Measurements from ENCODE around the gene IRF3. TPM values are rescaled to one million over a fixed set of nuclear protein-coding genes. Genes with fewer than 3 reads are reported as not detected.

The IRF3 gene
- total RNA-seq, 1 donor from 2014 or later: 73.8 TPM

GRCh38 chr19:49615861-49616260 is 49.8 kb downstream of the IRF3 start:
- no peak for DNase-seq (ENCODE audit: low read depth)
- no peak for TF ChIP-seq CTCF (conservative IDR thresholded peaks at IDR 0.05; ENCODE audit: low read depth, low read length)
- no peak overlapping the region for H3K4me3 ChIP-seq (ENCODE audit: low read depth, low read length)

GRCh38 chr19:49614096-49614833 is 51.4 kb downstream of the IRF3 start:
- H3K4me3 ChIP-seq (ENCODE audit: low read depth, low read length): no peak overlapping the region
- TF ChIP-seq CTCF (conservative IDR thresholded peaks at IDR 0.05; ENCODE audit: low read depth, low read length): no peak
- DNase-seq (ENCODE audit: low read depth): no peak

GRCh38 chr19:49613374-49613773 is 52.3 kb downstream of the IRF3 start:
- H3K4me3 ChIP-seq (ENCODE audit: low read depth, low read length): no peak overlapping the region
- DNase-seq (ENCODE audit: low read depth): no peak
- TF ChIP-seq CTCF (conservative IDR thresholded peaks at IDR 0.05; ENCODE audit: low read depth, low read length): no peak

Other genes with a start within 250 kb of the IRF3 start
- not detected in 2 replicates for gene PTH2, start 242.4 kb downstream of the IRF3 start, total RNA-seq
- not detected in 2 replicates for gene GFY, start 240.5 kb downstream of the IRF3 start, total RNA-seq
- not detected in 2 replicates for gene SLC17A7, start 224.3 kb downstream of the IRF3 start, total RNA-seq
- gene PIH1D1, start 214.0 kb downstream of the IRF3 start, total RNA-seq: 130 and 147 TPM in 2 replicates
- 41.5 and 44.9 TPM in 2 replicates for gene ALDH16A1, start 212.6 kb downstream of the IRF3 start, total RNA-seq
- 0.81 and 2.5 TPM in 2 replicates for gene FLT3LG, start 191.6 kb downstream of the IRF3 start, total RNA-seq
- 3,343 and 3,374 TPM in 2 replicates for gene RPL13A, start 178.2 kb downstream of the IRF3 start, total RNA-seq
- 3,600 and 5,144 TPM in 2 replicates for gene RPS11, start 169.4 kb downstream of the IRF3 start, total RNA-seq
- gene FCGRT, start 153.2 kb downstream of the IRF3 start, total RNA-seq: 34.2 and 79.3 TPM in 2 replicates
- gene RCN3, start 137.9 kb downstream of the IRF3 start, total RNA-seq: 14.1 and 32.9 TPM in 2 replicates
- 82.4 and 168 TPM in 2 replicates for gene NOSIP, start 85.3 kb downstream of the IRF3 start, total RNA-seq
- 0.87 and 1.0 TPM in 2 replicates for gene PRRG2, start 84.5 kb downstream of the IRF3 start, total RNA-seq
- gene PRR12, start 74.7 kb downstream of the IRF3 start, total RNA-seq: 6.7 and 7.8 TPM in 2 replicates
- 33.5 and 67.2 TPM in 2 replicates for gene RRAS, start 25.7 kb downstream of the IRF3 start, total RNA-seq
- 51.0 and 54.8 TPM in 2 replicates for gene SCAF1, start 23.6 kb downstream of the IRF3 start, total RNA-seq
- gene BCL2L12, start 76 bp upstream of the IRF3 start, total RNA-seq: 53.3 and 69.8 TPM in 2 replicates
- gene PRMT1, start 11.4 kb upstream of the IRF3 start, total RNA-seq: 186 and 629 TPM in 2 replicates
- gene ADM5, start 23.7 kb upstream of the IRF3 start, total RNA-seq: 1.9 and 2.8 TPM in 2 replicates
- 1.7 and 9.9 TPM in 2 replicates for gene CPT1C, start 25.3 kb upstream of the IRF3 start, total RNA-seq
- gene TSKS, start 97.4 kb upstream of the IRF3 start, total RNA-seq: not detected in 2 replicates
- gene AP2A1, start 101.1 kb upstream of the IRF3 start, total RNA-seq: 98.2 and 103 TPM in 2 replicates
- gene FUZ, start 147.4 kb upstream of the IRF3 start, total RNA-seq: 8.3 and 15.0 TPM in 2 replicates
- gene MED25, start 152.4 kb upstream of the IRF3 start, total RNA-seq: 30.4 and 34.8 TPM in 2 replicates
- gene PTOV1, start 185.3 kb upstream of the IRF3 start, total RNA-seq: 81.9 and 121 TPM in 2 replicates
- gene PNKP, start 201.7 kb upstream of the IRF3 start, total RNA-seq: 59.2 and 71.6 TPM in 2 replicates
- 25.8 and 34.4 TPM in 2 replicates for gene AKT1S1, start 211.5 kb upstream of the IRF3 start, total RNA-seq
- gene TBC1D17, start 211.8 kb upstream of the IRF3 start, total RNA-seq: 11.9 and 16.8 TPM in 2 replicates
- gene IL4I1, start 231.0 kb upstream of the IRF3 start, total RNA-seq: 4.0 and 9.5 TPM in 2 replicates